Lower leg skin (tissue), 3 donors: ENCODE measurements around the gene OR6S1.

Experiments
- CTCF ChIP-seq, 3 donors: fragments of 450-650 bp; IDR thresholded peaks; one replicate each; pipeline ENCODE4 v1.5.1; 2016; ENCODE audit warnings: antibody characterized with exemption in 3 of 3, mild to moderate bottlenecking in 3 of 3, moderate library complexity in 2 of 3
- POLR2A ChIP-seq, 2 donors: fragments of 450-650 bp; IDR thresholded peaks; one replicate each; pipeline ENCODE4 v1.6.1; 2016 to 2017; ENCODE audit warnings: antibody characterized with exemption in 2 of 2, mild to moderate bottlenecking in 1 of 2, moderate library complexity in 1 of 2

- TF ChIP-seq CTCF (IDR thresholded peaks at IDR 0.05): no peak
- no peak for TF ChIP-seq POLR2A (IDR thresholded peaks at IDR 0.05)
Measured at GRCh38 chr14:20679907-20680306, 38.4 kb upstream of the OR6S1 start.
